Calu3 (cell line): ENCODE measurements around the gene RFXANK. TPM values are rescaled to one million over a fixed set of nuclear protein-coding genes. Genes with fewer than 3 reads are reported as not detected.

ENCODE experiments used
- Bru-seq: library from RNA; stranded (reverse); fragments of 400-500 nt; gene quantifications from one replicate; lab custom pipeline; 2021; lab: Mats Ljungman, UMichigan
- BruChase-seq, 2 experiments: library from RNA; stranded (reverse); fragments of 400-500 nt; gene quantifications; one replicate each; lab custom pipeline; 2021; lab: Mats Ljungman, UMichigan
- BruUV-seq: library from RNA; stranded (reverse); fragments of 400-500 nt; replicated peaks from 2 replicates; lab custom pipeline; 2021; lab: Mats Ljungman, UMichigan
- CTCF ChIA-PET: fragments of 300-600 bp; sonication (Branson Sonifier 250); formaldehyde crosslinking; loops from one replicate; lab custom pipeline; 2022; ENCODE audit warnings: antibody characterized with exemption; lab: Charles Lee
- DNase-seq: peaks from one replicate; pipeline ENCODE4 v3.0.0; 2022
- H3K27ac Mint-ChIP-seq: one replicate; pipeline ENCODE4 v1.8.0; 2022; ENCODE audit warnings: mixed read lengths; ENCODE audit not compliant: unreplicated experiment
- H3K27me3 Mint-ChIP-seq: one replicate; pipeline ENCODE4 v1.8.0; 2022; ENCODE audit warnings: mixed read lengths; ENCODE audit not compliant: unreplicated experiment
- H3K36me3 Mint-ChIP-seq: one replicate; pipeline ENCODE4 v1.8.0; 2022; ENCODE audit warnings: mild to moderate bottlenecking, moderate library complexity, mixed read lengths; ENCODE audit not compliant: insufficient read depth, unreplicated experiment
- H3K4me1 Mint-ChIP-seq: one replicate; pipeline ENCODE4 v1.8.0; 2022; ENCODE audit warnings: mild to moderate bottlenecking, low read depth, mixed read lengths; ENCODE audit not compliant: unreplicated experiment
- H3K4me3 Mint-ChIP-seq: one replicate; pipeline ENCODE4 v1.8.0; 2022; ENCODE audit warnings: mild to moderate bottlenecking, low read depth, moderate library complexity, mixed read lengths; ENCODE audit not compliant: unreplicated experiment
- H3K9me3 Mint-ChIP-seq: one replicate; pipeline ENCODE4 v1.8.0; 2022; ENCODE audit warnings: low read depth, mixed read lengths; ENCODE audit not compliant: unreplicated experiment
- intact Hi-C: fragments of 100-400 bp; cut with micrococcal nuclease; formaldehyde crosslinking; loops from one replicate; pipeline ENCODE4 v1.10.0; 2022; ENCODE audit not compliant: unreplicated experiment
- long read RNA-seq: library from polyadenylated mRNA; stranded (forward); transcript quantifications from one replicate; pipeline ENCODE4 v2.0.0, GENCODE V29; 2022
- total RNA-seq: library from RNA; stranded (reverse); gene quantifications from 2 replicates; pipeline ENCODE4 v1.2.3, GENCODE V29; 2022
- TF ChIP-seq, protein P1 (sequence below): fragments of 200-600 bp; IDR thresholded peaks from one replicate; pipeline ENCODE4 v1.8.0; 2022; ENCODE audit warnings: antibody characterized with exemption; ENCODE audit not compliant: unreplicated experiment

The RFXANK gene, protein sequence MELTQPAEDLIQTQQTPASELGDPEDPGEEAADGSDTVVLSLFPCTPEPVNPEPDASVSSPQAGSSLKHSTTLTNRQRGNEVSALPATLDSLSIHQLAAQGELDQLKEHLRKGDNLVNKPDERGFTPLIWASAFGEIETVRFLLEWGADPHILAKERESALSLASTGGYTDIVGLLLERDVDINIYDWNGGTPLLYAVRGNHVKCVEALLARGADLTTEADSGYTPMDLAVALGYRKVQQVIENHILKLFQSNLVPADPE
- total RNA-seq = 63.2 and 66.5 TPM in 2 replicates
- percentile 50 among the genes with signal in this experiment for Bru-seq, nascent RNA
- percentile 60 among the genes with signal in this experiment for BruChase-seq, experiment 1, labeled RNA remaining after a 6-hour chase
- BruChase-seq, experiment 2, labeled RNA remaining after a 2-hour chase = percentile 54 among the genes with signal in this experiment
- long read RNA-seq, transcript RFXANK-203 (9 exons, 1,212 nt) = major isoform, 26 of 71 reads
- long read RNA-seq, transcript RFXANK-202 (8 exons, 1,059 nt) = minor isoform, 7 of 71 reads
- long read RNA-seq, partial matches to known transcripts = 30 of 71 reads
- long read RNA-seq, other reads (novel, unspliced or antisense) = 8 of 71 reads

- H3K36me3 Mint-ChIP-seq = peaks cover 41% of the 10 kb centered on the region
- H3K27ac Mint-ChIP-seq = peak within 1 kb of the TSS; percentile 77
- TF ChIP-seq, protein P1, sequence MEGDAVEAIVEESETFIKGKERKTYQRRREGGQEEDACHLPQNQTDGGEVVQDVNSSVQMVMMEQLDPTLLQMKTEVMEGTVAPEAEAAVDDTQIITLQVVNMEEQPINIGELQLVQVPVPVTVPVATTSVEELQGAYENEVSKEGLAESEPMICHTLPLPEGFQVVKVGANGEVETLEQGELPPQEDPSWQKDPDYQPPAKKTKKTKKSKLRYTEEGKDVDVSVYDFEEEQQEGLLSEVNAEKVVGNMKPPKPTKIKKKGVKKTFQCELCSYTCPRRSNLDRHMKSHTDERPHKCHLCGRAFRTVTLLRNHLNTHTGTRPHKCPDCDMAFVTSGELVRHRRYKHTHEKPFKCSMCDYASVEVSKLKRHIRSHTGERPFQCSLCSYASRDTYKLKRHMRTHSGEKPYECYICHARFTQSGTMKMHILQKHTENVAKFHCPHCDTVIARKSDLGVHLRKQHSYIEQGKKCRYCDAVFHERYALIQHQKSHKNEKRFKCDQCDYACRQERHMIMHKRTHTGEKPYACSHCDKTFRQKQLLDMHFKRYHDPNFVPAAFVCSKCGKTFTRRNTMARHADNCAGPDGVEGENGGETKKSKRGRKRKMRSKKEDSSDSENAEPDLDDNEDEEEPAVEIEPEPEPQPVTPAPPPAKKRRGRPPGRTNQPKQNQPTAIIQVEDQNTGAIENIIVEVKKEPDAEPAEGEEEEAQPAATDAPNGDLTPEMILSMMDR = no peak
- H3K27me3 Mint-ChIP-seq = no peaks in the 10 kb centered on the region
- peaks cover 6% of the 10 kb centered on the region for H3K4me1 Mint-ChIP-seq
- intact Hi-C loops = loop anchor here (1.0 kb wide), 1 partner anchor 11 kb away; the partner anchor contains the start of gene NR2C2AP
- BruUV-seq = no TSS peak
- no peaks in the 10 kb centered on the region for H3K9me3 Mint-ChIP-seq
- CTCF ChIA-PET = interaction anchor here (0.6 to 1.1 kb wide), 3 partner anchors 11 to 127 kb away, joined by 3 to 5 read pairs (median 4); partner anchors contain the start of gene NR2C2AP
- peak; percentile 95 for DNase-seq
- H3K4me3 Mint-ChIP-seq = peak within 1 kb of the TSS; percentile 86
Measured at GRCh38 chr19:19192078-19192882, at the start of gene RFXANK, which contains the start of gene BORCS8. Gene RFXANK, plus strand, starts transcription at chr19:19192258. Its CDS starts 1,689 bp downstream, at chr19:19193947. Gene BORCS8, minus strand, starts transcription at chr19:19192152. Its CDS starts 35 bp downstream, at chr19:19192117.

DNA sequence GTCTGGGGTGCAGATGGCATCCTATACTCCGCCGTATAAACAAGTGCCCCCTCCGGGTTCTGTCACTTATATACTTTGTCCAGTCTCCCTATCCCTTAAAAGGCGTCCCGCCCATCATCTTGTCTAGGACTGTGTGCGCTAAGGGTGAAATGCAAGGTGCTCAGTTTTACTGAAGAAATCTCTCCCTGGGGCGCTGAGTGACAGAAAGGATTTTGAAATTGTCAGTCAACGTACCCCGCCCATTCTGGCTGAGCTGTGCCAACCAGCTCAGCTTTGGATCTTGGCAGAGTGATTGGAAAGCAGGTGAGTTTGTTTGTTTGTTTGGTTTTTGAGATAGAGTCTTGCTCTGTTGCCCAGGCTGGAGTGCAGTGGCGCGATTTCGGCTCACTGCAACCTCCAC lies 49.7 kb upstream of the RFXANK start:
- peaks cover 14% of the 10 kb centered on the region for H3K36me3 Mint-ChIP-seq
- no peak overlapping the region for H3K4me3 Mint-ChIP-seq
- H3K4me1 Mint-ChIP-seq = peaks cover 6% of the 10 kb centered on the region
- H3K27ac Mint-ChIP-seq = no peak overlapping the region
- no peak for DNase-seq
- intact Hi-C loops = loop anchor here (10.0 kb wide), 1 partner anchor 82 kb away; no protein-coding TSS in a partner anchor
- H3K9me3 Mint-ChIP-seq = no peaks in the 10 kb centered on the region
- CTCF ChIA-PET = no interaction called here
- BruUV-seq = no TSS peak
- H3K27me3 Mint-ChIP-seq = no peaks in the 10 kb centered on the region
- TF ChIP-seq, protein P1 = no peak

GRCh38 chr19:19145281-19145680 lies 46.8 kb upstream of the RFXANK start:
- CTCF ChIA-PET = interaction anchor here (0.5 to 0.9 kb wide), 3 partner anchors 29 to 345 kb away, joined by 3 to 8 read pairs (median 3); no protein-coding TSS in a partner anchor
- Mint-ChIP-seq H3K36me3 (no peaks in the 10 kb centered on the region), H3K27me3 (no peaks in the 10 kb centered on the region), H3K4me1 (no peaks in the 10 kb centered on the region), H3K9me3 (no peaks in the 10 kb centered on the region), H3K27ac (no peak overlapping the region), H3K4me3 (no peak overlapping the region)
- intact Hi-C loops = loop anchor here (10.0 kb wide), 1 partner anchor 80 kb away; no protein-coding TSS in a partner anchor
- TF ChIP-seq, protein P1 = no peak
- BruUV-seq = no TSS peak
- DNase-seq = no peak
